HG02588 (cell line): ENCODE data around the gene GFAP.
"Not testable (repeated sequence)": the region's sequence is repeated elsewhere in the genome, so short reads cannot be mapped to it uniquely, and the experiment has no call there.

Source experiments
- ATAC-seq: cut with Tn5 transposase; IDR thresholded peaks from one replicate; pipeline ENCODE4 v1.9.1; 2021; ENCODE audit warnings: mild to moderate bottlenecking, moderate library complexity; ENCODE audit not compliant: unreplicated experiment

Gene GFAP

DNA sequence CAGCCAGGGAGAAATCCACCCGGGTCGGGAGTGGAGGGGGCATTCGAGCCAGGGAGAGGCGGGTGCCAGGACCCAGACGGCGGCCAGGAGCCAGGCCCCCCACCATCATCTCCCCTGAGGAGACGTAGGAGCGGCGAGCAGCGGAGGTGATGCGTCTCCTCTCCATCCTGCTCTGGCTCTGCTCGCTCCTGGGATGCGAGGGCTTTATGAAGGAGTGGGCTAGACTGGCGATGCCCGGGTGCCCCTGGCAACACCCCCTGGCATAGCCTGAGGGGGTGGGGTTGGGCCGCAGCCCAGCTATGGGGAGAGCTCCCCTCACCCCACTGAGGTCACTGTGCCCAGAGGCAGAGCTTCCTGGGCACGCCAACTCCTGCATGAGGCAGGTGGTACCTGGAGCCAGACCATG is at the start of gene GFAP:
Gene GFAP (minus strand): TSS at position 180 of the 406 bp plus-strand sequence. CDS start 14 bp downstream, at position 166.
- no peak for ATAC-seq

DNA sequence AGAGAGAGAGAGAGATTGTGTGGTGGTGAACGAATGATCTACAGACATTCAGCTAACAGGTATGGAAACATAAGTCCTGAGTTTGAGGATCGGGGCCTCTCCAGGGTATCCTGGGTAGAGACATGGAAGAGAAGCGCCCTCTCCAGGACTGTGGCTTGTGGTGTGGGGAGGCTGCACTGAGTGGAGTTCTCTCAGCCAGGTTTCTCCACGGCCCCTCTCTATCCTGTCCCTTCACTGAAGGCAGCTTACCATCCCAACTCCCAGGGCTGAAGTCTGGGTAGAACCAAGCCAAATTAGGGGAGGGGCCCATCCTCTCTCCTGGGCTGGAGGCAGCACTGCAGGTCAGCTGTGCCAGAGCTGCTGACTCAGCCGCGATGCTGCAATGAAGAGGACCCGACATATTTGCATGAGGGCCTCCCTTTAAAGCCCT is 46.6 kb upstream of the GFAP start:
- no peak for ATAC-seq

DNA sequence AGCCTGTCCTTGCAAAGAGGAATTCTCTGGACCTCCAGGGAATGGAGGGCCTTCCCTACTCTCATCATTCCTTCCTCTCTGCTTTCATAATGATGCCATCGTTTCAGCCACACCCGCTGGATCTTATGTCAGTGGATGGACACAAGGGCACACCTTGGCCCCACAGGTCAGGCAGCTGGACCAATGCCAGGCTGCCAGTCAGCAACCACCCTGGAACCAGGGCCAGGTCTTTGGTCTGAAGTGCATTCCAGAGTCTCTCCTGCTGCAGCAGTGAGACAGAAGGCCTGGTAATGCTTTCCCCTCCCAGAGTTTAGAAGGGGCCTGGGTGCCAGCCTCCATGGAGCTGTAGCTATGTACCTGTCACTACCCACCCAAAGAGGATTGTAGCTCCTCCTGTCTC is 45.4 kb upstream of the GFAP start:
- no peak for ATAC-seq

DNA sequence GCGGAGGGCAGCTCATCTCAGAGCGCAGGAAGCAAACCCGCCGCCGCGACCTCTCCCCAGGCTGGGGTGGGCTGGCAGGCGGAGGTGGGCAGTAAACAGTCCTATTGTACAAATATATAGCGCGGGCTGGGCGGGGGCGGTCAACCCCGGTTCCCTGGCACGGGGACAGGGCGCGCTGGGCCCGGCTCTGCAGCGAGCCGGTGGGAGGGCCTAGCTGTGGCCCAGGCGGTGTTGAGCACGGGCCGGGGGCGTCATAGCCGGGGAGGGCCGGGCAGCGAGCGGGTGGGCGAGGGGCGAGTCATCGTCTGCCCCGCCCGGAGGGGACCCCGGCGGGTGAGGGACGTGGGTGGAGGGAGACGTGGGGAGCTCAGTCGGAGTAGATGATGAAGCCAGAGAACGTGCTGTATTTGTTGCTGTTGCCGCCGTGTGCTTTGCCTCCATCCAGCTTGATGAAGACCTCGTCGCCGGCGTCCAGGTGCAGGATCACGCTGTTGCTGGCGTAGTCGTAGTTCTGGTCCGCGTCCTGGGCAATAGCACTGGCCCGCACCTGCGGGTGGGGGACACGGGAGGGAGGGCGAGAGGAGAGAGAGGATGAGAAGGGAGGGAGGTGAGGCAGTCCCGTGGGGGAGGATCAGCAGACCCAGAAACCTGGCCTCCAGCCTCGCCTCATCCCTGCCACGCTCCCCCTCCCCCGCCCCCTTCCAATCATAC is 44.7 kb upstream of the GFAP start:
- no peak for ATAC-seq

DNA sequence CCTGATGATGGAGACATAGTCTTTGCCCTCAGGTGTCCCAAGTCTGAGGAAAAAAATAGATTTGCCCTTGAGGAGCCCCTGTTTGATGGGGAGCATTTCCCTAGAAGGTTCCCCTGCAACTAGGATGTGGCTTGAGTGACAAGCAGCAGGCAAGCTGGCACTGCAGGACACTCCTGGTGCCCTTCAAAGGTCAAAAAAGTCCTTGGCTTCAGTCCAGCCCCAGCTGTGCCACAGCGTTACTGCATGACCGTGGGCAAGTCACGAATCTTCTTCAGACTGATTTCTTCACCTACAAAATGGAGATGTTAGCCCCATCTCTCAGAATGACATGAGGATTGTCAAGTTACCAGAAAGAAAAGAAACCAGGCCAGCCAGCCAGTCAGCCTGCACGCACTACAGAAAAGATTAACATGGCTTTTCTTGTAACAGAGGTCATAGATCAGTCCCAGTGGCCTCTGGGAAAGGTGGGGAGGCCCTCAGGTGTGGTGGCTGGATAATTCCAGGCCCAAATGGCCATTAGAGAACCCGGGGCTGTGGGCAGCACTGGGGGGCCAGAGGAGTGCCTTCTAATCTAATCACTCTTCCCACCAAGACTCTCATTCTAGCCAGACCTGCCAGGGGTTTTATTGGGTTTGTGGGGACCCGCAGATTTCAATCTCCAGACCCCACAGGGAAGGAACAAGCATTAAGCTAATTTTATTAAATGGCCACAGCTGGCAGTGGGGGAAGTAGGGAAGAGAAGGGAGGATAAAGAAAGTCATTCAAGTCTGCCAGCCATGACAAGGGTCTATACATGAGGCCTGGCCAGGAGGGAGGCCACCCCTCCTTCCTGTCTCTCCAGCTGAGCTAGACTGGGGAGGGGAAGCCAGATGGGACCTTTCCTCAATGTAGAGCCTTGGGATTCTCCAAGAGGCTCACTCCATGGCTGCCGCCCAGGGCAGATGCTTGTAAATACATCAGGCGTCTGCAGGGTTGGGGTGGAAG is 42.0 kb upstream of the GFAP start:
- no peak for ATAC-seq

DNA sequence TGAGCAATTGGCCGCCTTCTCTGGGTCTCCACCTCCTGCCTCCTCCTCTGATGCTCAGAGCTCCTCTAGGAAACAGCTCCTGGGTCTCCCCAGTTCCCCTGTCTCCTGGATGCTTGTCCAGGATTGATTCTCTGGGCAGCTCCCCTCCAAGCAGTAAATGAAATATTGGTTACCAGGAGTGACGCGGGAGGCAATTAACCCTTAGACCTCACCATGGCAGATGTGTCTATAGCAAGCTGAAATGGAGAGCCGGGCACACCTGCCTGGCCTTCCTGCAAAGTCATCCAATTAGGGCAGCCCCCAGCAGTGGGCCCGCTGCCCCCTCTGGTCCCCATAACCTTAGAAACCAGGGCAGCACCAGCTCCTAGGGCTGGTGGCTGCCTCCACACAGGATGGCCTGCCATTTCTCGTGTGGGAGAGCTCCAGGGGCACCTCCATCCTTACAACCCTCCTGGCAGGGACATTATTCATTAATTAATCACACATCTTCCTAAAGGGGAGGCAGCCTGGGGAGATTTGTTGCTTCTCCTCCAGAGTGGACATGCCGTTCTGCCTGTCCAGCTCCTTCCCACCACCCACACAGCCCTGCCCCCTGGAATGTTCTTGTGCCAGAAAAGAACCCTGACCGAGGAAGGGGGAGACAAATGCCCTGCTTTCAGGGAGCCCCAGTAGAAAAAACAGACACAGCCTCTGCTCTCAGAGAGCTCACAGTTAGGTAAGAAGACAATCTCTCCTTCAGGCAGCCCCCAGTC is 40.5 kb upstream of the GFAP start:
- no peak for ATAC-seq

DNA sequence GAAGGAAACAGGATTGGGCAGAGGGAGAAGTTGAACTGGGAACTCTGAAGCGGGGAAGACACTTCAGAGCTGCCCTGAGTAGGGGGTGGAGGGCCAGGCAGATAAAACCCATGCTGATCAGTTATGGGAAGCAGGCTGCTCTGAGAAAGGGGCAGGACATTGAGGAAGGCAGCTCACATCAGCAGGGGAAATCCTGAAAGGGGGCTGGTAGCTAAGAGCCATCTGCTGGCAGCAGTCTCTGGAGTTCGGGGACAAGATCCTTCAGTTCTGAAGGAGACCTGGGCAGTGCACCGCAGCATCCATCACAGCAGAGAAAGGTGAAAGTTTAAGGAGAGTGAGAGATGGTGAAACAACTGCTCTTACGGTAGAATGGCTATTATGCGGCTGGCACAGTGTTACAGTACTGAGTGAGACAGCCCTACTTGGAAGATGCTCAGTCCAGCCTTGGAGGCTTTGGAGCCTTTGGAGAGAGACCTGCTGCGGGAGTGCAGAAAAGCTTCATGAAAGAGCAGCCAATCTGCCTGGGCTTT is 37.7 kb upstream of the GFAP start:
- no peak for ATAC-seq

DNA sequence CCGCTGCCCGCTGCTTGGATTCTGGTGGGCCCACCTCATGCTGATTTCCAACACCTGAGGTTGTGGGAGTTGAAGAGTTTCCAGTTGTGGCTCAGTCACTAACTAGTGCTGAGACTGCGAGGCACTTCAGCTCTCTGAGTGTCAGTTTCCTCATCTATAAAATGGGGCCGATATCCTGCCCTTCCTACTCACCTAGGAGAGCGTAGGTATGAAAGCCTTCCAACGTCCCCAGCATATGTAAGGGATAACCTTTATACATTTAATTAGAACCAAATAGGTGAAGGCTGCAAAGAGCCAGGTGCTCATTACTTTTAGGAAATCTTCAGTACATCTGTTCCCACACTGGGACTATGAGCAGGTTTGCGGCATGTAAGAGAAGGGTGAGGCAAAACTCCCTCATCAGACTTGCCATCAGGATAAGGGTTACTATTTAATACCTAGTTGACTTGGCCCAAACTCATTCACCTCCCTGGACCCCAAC is 33.1 kb upstream of the GFAP start:
- ATAC-seq: no peak

DNA sequence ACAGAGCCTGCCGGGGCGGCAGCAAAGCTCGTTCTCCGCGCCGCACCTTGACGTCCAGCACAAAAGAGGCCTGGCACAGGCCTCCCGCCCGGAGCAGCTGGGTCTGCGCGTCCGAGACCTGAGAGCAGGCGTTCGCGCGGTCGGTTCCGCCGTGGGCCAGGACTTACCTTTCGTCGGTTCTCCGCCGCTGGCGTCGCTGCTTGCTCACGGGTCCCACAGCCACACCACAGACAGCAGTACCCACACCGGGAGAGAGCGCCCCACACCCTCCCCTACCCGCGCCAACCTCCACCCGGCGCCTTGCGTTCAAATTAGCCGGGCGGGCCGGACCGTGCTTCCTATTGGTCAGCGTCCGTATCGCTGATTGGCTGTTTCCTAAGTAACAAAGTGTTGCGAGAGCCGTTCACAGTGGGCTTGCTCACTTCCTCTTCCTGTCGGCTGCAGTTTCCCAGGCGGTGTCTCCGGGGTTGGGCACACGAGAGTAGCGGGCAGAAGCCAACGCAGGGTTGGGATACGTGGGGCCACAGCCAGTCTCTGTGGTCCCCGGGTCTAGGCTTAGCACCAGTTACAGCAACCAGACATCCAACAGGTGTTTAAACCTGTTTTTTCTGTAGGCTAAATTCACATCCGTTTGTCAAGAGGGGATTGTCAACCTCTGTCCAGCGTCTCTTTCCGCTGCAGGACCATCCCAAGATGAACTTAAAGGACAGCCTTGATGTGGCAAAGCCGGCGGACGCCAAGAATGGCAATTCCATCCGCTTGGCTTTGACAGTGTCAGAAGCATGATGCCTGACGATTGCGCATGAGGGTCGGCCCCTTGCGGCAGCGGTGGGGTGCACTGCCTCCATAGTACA is 32.4 kb upstream of the GFAP start, which contains the start of gene KIF18B:
Gene KIF18B (minus strand): TSS at position 313 of the 854 bp plus-strand sequence. CDS start 11,429 bp downstream, outside the sequence.
- peak; percentile 92 for ATAC-seq

DNA sequence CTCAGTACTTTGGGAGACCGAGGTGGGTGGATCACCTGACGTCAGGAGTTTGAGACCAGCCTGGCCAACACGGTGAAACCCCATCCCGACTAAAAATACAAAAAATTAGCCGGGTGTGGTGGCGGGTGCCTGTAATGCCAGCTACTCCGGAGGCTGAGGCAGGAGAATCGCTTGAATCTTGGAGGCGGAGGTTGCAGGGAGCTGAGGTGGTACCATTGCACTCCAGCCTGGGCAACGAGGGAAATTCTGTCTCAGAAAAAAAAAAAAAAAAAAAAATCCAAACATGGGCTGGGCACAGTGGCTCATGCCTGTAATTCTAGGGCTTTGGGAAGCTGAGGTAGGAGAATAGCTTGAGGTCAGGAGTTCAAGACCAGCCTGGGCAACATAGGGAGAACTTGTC is 30.4 kb upstream of the GFAP start:
- not testable (repeated sequence) for ATAC-seq

DNA sequence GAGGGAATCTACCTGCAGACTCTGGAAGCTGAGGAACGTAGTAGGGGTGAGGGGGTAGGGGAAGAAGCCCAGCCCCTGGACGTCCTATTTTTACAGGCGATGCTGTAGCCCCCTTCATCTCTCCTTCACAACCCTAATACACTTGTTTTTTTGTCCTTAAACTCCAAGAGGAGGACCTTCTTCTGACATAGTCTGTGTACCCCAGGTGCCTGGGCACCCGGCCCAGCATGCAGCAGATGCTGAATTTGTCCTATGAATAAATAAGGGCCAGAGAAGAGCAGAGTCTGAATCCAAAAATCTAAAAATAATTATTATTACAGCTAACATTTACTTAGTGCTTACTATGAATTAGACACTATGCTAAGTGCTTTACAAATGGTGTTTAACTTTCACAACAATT is 27.2 kb upstream of the GFAP start:
- ATAC-seq: no peak

DNA sequence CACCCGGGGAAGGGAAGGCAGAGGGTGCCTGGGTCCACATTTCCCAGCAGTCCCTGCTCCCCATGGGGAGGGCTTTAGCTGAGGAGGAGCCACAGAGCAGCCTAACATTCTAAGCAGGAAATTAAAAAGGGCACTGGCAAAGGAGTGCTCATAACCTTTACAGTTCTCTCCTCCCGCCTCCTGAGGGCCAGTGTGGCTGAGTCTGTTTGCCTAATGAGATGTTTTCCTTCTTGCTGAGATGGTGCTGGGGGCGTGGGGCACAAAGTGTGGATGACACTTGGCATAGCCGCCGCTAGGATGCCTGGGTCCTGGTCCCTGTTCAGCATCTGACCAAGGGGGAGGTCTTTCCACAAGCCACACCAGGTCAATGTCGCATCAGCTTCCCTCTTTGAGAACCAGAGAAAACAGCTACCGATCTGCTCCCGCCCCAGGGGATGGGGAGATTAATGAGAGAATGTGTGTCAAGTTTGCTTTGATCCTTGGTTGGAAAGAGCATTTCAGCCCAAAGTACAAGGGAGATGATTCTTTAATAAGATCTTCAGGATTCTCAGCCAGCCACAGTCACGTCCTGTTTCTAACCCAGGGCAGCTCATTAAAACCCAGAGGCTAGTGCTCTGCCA is 26.5 kb upstream of the GFAP start:
- ATAC-seq: no peak

DNA sequence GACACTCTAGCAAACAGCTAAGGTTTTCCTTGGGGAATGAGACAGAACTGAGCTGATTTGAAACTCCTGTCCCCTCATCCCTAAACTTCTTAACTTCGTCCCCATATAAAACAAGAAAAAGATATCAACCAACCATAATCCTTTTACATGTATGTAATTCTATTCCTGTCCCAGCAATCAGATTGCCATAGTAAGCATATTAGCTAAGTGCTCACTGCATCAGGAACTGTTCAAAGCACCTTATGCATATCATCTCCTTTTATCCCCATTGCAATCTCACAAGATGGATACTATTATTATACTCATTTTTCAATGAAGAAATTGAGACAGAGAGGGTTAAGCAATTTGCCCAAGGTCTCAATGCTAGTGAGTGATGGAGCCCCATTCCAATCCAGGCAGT is 25.5 kb upstream of the GFAP start:
- ATAC-seq: no peak

DNA sequence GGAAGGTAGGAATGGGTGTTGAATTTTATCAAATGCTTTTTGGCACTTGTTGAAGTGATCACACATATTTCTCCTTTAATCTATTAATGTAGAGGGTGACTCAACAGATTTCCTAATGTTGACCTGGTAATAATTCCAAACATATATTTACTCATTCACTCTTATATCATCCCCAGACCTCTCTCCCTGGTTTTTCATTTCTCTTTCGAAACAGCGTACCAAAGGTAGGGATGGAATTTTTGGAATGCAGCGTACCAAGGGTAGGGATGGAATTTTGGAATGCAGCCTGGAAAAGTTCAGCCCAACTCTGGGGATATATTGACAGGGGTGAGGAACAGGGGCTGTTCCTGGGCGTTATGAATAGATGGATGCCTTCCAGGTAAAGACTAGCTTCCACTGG is 25.0 kb upstream of the GFAP start:
- no peak for ATAC-seq

DNA sequence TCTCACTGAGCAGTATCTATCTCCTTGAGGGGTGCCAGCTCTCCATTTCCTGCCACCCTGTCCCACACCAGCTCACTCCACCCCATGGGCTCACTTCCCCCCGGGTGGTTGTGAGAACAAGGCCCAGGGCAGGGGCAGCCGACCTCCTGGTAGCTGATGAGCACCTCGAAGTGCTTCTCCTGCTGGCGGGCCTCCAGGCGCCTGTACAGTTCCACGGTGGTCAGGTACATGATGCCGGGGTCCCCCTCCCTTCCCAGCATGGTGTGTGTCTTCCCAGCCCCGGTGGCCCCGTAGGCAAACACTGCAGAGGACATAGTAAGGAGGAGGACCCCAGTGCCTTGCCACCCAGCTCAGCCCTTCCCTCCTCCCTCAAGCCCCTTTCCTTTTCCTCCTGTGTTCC is 19.8 kb upstream of the GFAP start:
- no peak for ATAC-seq

DNA sequence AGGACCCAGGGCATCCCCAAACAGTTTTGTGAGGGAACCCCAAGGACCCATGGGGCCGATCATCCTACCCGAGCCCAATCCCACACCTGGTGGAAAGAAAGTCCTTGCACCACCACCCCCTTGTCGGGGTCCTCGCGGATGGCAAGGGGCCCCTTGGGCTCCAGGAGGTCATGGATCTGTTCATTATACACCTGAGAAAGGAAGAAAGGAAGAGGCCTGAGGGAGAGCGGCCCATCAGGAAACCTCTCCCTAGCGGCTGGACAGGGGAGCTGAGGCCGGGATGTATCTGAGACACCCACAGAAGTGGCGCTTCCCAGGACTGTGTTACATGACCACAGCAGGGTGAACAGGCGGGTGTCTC is 19.4 kb upstream of the GFAP start:
- ATAC-seq: no peak

DNA sequence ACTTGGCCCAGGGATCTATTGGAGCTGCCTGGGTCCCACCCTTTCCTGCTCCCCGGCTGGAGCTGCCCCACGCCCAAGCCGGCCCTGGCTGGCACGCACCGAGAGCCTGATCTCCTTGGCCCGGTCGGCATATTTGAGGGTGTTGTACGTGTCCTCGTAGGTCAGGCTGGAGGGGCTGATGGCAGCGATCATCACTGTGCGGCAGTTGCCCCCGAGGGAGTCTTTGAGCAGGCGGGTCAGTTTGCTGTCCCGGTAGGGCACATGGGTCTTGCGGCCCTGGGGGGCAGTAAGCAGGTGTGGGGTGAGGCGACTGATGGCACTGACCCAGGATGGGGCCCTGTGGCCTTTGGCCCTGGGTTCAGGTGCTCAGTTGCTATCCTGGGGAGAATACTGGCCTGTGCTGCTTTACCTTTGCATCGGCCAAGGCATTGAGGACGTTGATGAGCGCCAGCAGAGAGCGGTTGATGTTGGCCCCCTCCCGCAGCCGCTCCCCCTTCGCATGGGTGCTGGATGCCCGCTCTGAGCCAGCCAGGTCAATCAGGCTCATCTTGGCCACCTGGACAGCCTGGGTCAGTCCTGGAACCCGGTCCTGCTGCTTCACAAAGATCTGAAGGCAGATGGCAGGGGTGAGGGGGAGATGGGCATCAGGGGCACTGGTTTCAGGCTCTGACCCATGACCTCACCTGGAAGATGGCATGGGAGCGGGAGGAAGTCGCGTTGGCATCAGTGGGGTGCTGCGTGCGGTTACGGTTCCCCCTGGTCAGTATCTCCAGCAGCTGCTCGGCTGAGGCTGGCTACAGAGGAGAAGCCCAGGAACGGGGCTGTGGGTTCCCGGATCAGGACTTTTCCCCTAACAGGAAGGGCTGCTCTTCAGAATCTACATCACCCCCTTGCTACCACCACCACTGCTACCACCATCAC is 18.8 kb upstream of the GFAP start:
- ATAC-seq: no peak

DNA sequence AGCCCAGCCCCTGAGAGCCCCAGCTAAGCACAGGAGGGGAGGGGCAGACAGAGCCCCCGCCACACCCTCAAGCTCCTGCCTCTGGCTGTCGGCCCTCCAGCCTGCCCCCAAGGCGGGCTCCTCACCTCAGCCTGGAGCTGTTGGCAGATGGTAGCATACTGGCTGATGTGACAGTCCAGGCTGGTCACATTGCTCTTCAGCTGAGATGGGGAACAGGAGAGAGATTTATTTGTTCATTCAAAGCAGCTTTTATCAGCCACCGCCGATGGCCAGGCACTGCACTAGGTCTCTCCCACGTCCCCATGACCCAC is 17.4 kb upstream of the GFAP start:
- ATAC-seq: no peak
